ENCODE measurements around the gene SLC35G3. TPM values are rescaled to one million over a fixed set of nuclear protein-coding genes. Genes with fewer than 3 reads are reported as not detected.
"Not testable (repeated sequence)": the region's sequence is repeated elsewhere in the genome, so short reads cannot be mapped to it uniquely, and the experiment has no call there.

Gene SLC35G3
- total and polyA plus RNA-seq, 4 donors = 0.04 TPM; not detected in 3

DNA sequence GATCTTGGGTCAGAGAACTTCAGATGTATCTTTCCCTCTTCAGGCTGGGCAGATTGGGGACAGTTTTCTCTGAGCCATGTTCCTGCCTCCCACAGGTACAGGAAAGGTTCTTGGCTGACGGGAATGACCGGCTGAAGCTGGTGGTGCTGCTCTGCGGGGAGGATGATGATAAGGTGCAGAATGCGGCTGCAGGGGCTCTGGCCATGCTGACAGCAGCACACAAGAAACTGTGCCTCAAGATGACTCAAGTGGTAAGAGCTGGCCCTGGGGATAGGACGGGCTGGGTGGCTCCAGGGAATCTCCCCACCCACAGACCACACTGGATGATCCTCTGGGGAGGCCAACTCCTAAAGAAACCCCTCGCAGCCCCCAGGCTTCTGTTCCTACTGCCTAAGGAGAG, 10.9 kb downstream of the SLC35G3 start:
- ATAC-seq (ENCODE audit: insufficient read depth, low FRiP score) = no peak
- WGBS, 2 donors = 74 to 81% methylated on average over 6 of the region's 6 CpGs

DNA sequence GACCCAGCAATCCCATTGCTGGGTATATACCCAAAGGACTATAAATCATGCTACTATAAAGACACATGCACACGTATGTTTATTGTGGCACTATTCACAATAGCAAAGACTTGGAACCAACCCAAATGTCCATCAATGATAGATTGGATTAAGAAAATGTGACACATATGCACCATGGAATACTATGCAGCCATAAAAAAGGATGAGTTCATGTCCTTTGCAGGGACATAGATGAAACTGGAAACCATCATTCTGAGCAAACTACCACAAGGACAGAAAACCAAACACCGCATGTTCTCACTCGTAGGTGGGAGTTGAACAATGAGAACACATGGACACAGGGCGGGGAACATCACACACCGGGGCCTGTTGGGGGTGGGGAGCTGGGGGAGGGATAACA, 14.8 kb downstream of the SLC35G3 start:
- H3K4me3 ChIP-seq; H3K9ac ChIP-seq (ENCODE audit: insufficient read depth in 1 of 2, low read length in 2 of 2); H3K36me3 ChIP-seq (ENCODE audit: control insufficient read depth in 4 of 4, insufficient read depth in 4 of 4, low read length in 4 of 4); ATAC-seq (ENCODE audit: insufficient read depth, low FRiP score); H3K27me3 ChIP-seq (ENCODE audit: control insufficient read depth in 3 of 3, insufficient read depth in 3 of 3, low read length in 2 of 3); H3K9me3 ChIP-seq (ENCODE audit: control insufficient read depth in 4 of 4, insufficient read depth in 3 of 4, low read length in 3 of 4); H3K4me1 ChIP-seq (ENCODE audit: control insufficient read depth in 5 of 5, insufficient read depth in 5 of 5, low read length in 5 of 5); H3K27ac ChIP-seq (ENCODE audit: low read depth in 1 of 2, low read length in 1 of 2); DNase-seq: not testable (repeated sequence)
- 94 to 98% methylated on average over 5 of the region's 5 CpGs for WGBS, 2 donors

More for the DNA sequence above, 10.9 kb downstream of the SLC35G3 start:
- Histone ChIP-seq H3K9ac (ENCODE audit: insufficient read depth in 1 of 2, low read length in 2 of 2) (no peak overlapping the region), H3K4me3 (no peak overlapping the region), H3K27me3 (ENCODE audit: control insufficient read depth in 3 of 3, insufficient read depth in 3 of 3, low read length in 2 of 3) (peaks cover 0 to 9% (median 3%) of the 10 kb centered on the region in 3 donors), H3K27ac (ENCODE audit: low read depth in 1 of 2, low read length in 1 of 2) (no peak overlapping the region), H3K36me3 (ENCODE audit: control insufficient read depth in 4 of 4, insufficient read depth in 4 of 4, low read length in 4 of 4) (peaks cover 0 to 7% (median 0%) of the 10 kb centered on the region in 4 donors), H3K4me1 (ENCODE audit: control insufficient read depth in 5 of 5, insufficient read depth in 5 of 5, low read length in 5 of 5) (no peaks in the 10 kb centered on the region), H3K9me3 (ENCODE audit: control insufficient read depth in 4 of 4, insufficient read depth in 3 of 4, low read length in 3 of 4) (peaks cover 0 to 1% (median 0%) of the 10 kb centered on the region in 4 donors)
- TF ChIP-seq, protein P1, sequence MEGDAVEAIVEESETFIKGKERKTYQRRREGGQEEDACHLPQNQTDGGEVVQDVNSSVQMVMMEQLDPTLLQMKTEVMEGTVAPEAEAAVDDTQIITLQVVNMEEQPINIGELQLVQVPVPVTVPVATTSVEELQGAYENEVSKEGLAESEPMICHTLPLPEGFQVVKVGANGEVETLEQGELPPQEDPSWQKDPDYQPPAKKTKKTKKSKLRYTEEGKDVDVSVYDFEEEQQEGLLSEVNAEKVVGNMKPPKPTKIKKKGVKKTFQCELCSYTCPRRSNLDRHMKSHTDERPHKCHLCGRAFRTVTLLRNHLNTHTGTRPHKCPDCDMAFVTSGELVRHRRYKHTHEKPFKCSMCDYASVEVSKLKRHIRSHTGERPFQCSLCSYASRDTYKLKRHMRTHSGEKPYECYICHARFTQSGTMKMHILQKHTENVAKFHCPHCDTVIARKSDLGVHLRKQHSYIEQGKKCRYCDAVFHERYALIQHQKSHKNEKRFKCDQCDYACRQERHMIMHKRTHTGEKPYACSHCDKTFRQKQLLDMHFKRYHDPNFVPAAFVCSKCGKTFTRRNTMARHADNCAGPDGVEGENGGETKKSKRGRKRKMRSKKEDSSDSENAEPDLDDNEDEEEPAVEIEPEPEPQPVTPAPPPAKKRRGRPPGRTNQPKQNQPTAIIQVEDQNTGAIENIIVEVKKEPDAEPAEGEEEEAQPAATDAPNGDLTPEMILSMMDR (IDR thresholded peaks at IDR 0.05; ENCODE audit: control extremely low read depth, extremely low read depth) = no peak
- DNase-seq = no peak

DNA sequence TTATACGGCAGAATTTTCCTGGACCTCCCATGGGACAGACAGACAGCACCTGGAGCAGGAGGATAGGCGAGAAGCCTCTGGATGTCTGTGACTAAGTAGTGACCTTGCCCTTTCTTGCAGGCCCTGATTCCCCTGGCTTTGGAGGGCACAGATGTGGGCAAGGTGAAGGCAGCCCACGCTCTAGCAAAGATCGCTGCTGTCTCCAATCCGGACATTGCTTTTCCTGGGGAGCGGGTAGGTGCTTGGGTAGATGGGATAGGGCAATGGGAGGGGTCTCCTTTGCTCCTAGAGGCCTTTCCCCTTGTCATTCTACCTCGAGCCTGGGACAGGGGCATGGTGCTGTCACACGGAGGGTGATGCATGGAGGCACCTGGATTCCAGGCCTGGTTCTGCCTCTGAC, 17.3 kb downstream of the SLC35G3 start:
- no peak overlapping the region for H3K4me3 ChIP-seq
- TF ChIP-seq, protein P1 (IDR thresholded peaks at IDR 0.05; ENCODE audit: control extremely low read depth, extremely low read depth) = no peak
- H3K4me1 ChIP-seq (ENCODE audit: control insufficient read depth in 5 of 5, insufficient read depth in 5 of 5, low read length in 5 of 5) = peaks cover 0 to 2% (median 0%) of the 10 kb centered on the region in 5 donors
- ATAC-seq (ENCODE audit: insufficient read depth, low FRiP score) (no peak), DNase-seq (no peak)
- H3K27ac ChIP-seq (ENCODE audit: low read depth in 1 of 2, low read length in 1 of 2) = no peak overlapping the region
- no peaks in the 10 kb centered on the region for H3K27me3 ChIP-seq (ENCODE audit: control insufficient read depth in 3 of 3, insufficient read depth in 3 of 3, low read length in 2 of 3)
- 75 to 88% methylated on average over 8 of the region's 8 CpGs for WGBS, 2 donors
- no peaks in the 10 kb centered on the region for H3K9me3 ChIP-seq (ENCODE audit: control insufficient read depth in 4 of 4, insufficient read depth in 3 of 4, low read length in 3 of 4)
- no peak overlapping the region for H3K9ac ChIP-seq (ENCODE audit: insufficient read depth in 1 of 2, low read length in 2 of 2)
- H3K36me3 ChIP-seq (ENCODE audit: control insufficient read depth in 4 of 4, insufficient read depth in 4 of 4, low read length in 4 of 4) = no peaks in the 10 kb centered on the region

DNA sequence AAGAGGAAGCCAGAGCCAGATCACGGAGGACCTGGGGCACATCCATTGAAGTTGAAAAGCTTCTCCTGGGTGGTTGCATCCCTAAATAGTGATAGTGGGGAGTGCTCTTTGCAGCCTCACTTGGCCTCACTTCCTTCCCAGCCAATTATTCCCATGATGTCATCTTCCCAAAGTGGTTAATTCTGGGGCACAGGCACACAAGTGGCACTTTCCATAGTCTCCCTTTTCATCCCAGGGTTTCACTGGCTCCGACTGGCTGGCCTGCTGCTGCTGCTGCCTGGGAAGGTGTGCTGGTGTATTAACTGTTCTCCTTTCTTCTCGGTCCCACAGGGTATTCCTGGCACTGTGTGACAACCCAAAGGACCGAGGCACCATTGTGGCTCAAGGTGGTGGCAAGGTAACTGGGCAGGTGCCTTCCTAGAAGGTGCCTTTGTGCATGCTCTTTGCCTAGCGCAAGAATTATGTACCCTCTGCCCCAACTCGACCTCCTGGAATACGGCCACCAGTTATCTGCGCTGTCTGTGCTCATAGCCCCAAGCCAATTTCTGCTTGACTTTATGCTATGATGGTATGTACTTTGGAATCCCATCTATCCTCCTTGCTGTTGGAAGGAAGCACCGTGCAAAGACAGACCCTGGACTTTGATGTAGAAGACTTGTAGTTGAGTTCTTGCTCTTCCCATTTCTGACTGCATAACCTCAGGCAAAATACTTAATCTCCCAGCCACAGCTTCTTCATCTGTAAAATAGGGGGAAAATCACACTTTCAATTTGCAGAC, 18.4 kb downstream of the SLC35G3 start:
- Histone ChIP-seq H3K9me3 (ENCODE audit: control insufficient read depth in 4 of 4, insufficient read depth in 3 of 4, low read length in 3 of 4) (no peaks in the 10 kb centered on the region), H3K4me3 (no peak overlapping the region), H3K27ac (ENCODE audit: low read depth in 1 of 2, low read length in 1 of 2) (no peak overlapping the region), H3K9ac (ENCODE audit: insufficient read depth in 1 of 2, low read length in 2 of 2) (no peak overlapping the region), H3K27me3 (ENCODE audit: control insufficient read depth in 3 of 3, insufficient read depth in 3 of 3, low read length in 2 of 3) (no peaks in the 10 kb centered on the region), H3K4me1 (ENCODE audit: control insufficient read depth in 5 of 5, insufficient read depth in 5 of 5, low read length in 5 of 5) (peaks cover 0 to 5% (median 0%) of the 10 kb centered on the region in 5 donors), H3K36me3 (ENCODE audit: control insufficient read depth in 4 of 4, insufficient read depth in 4 of 4, low read length in 4 of 4) (no peaks in the 10 kb centered on the region)
- WGBS, 2 donors = 88 to 90% methylated on average over 9 of the region's 9 CpGs
- no peak for DNase-seq
- TF ChIP-seq, protein P1 (IDR thresholded peaks at IDR 0.05; ENCODE audit: control extremely low read depth, extremely low read depth) = no peak
- ATAC-seq (ENCODE audit: insufficient read depth, low FRiP score) = no peak
